Measurements from ENCODE around the gene PPM1H.

PPM1H gene

GRCh38 chr12:62859321-62859737 lies 75.6 kb downstream of the PPM1H start:
- DNase-seq (ENCODE audit: extremely low read depth, low read depth) = no peak
- no peak for TF ChIP-seq CTCF (IDR thresholded peaks at IDR 0.05; ENCODE audit: low read depth, low read length)

GRCh38 chr12:62856454-62856853 lies 78.5 kb downstream of the PPM1H start:
- no peak for TF ChIP-seq CTCF (IDR thresholded peaks at IDR 0.05; ENCODE audit: low read depth, low read length)
- no peak for DNase-seq (ENCODE audit: extremely low read depth, low read depth)

- no peak for DNase-seq (ENCODE audit: extremely low read depth, low read depth)
- no peak for TF ChIP-seq CTCF (IDR thresholded peaks at IDR 0.05; ENCODE audit: low read depth, low read length)
Observed at GRCh38 chr12:62854024-62854423, 80.9 kb downstream of the PPM1H start.

GRCh38 chr12:62849398-62849797 lies 85.6 kb downstream of the PPM1H start:
- DNase-seq (ENCODE audit: extremely low read depth, low read depth) = no peak
- no peak for TF ChIP-seq CTCF (IDR thresholded peaks at IDR 0.05; ENCODE audit: low read depth, low read length)

- DNase-seq (ENCODE audit: extremely low read depth, low read depth) = no peak
- no peak for TF ChIP-seq CTCF (IDR thresholded peaks at IDR 0.05; ENCODE audit: low read depth, low read length)
Observed at GRCh38 chr12:62848418-62848817, 86.5 kb downstream of the PPM1H start.

- DNase-seq (ENCODE audit: extremely low read depth, low read depth) = no peak
- TF ChIP-seq CTCF (IDR thresholded peaks at IDR 0.05; ENCODE audit: low read depth, low read length) = no peak
Observed at GRCh38 chr12:62847709-62848108, 87.2 kb downstream of the PPM1H start.

- no peak for TF ChIP-seq CTCF (IDR thresholded peaks at IDR 0.05; ENCODE audit: low read depth, low read length)
- no peak for DNase-seq (ENCODE audit: extremely low read depth, low read depth)
Observed at GRCh38 chr12:62846491-62846890, 88.5 kb downstream of the PPM1H start.

Measured in AG09319 (cell line).